Chondrocyte (in vitro differentiated cells): ENCODE results near the gene STYXL2. TPM values are rescaled to one million over a fixed set of nuclear protein-coding genes. Genes with fewer than 3 reads are reported as not detected.

Source experiments
- DNase-seq: peaks from one replicate; pipeline ENCODE4 v3.0.0; 2021; ENCODE audit warnings: mixed read lengths, low spot score
- H3K27ac Mint-ChIP-seq: one replicate; pipeline ENCODE4 v1.8.0; 2021; ENCODE audit warnings: mild to moderate bottlenecking, moderate library complexity, mixed read lengths; ENCODE audit not compliant: unreplicated experiment
- H3K27me3 Mint-ChIP-seq: 2 replicates; pipeline ENCODE4 v1.8.0; 2021; ENCODE audit warnings: low read depth, mixed read lengths
- H3K36me3 Mint-ChIP-seq: 2 replicates; pipeline ENCODE4 v1.8.0; 2021; ENCODE audit warnings: low read depth, mixed read lengths
- H3K4me1 Mint-ChIP-seq: 2 replicates; pipeline ENCODE4 v1.8.0; 2021; ENCODE audit warnings: low read depth, mild to moderate bottlenecking, mixed read lengths
- H3K4me3 Mint-ChIP-seq: one replicate; pipeline ENCODE4 v1.8.0; 2021; ENCODE audit warnings: mild to moderate bottlenecking, moderate library complexity, mixed read lengths; ENCODE audit not compliant: unreplicated experiment
- H3K9me3 Mint-ChIP-seq: 2 replicates; pipeline ENCODE4 v1.8.0; 2021; ENCODE audit warnings: low read depth, mixed read lengths
- CTCF ChIP-seq: fragments of 200-600 bp; sonication (generic); IDR thresholded peaks from 2 replicates; pipeline ENCODE4 v1.5.0; 2021; ENCODE audit warnings: antibody characterized with exemption, mild to moderate bottlenecking, moderate library complexity
- total RNA-seq: library from RNA; stranded (reverse); gene quantifications from 3 replicates; pipeline ENCODE4 v1.2.1, GENCODE V29; 2021

Gene STYXL2
- total RNA-seq, 1 donor from 2014 or later, result 10.5 TPM

GRCh38 chr1:167061073-167061464 lies 32.8 kb upstream of the STYXL2 start:
- Mint-ChIP-seq H3K36me3 (no peaks in the 10 kb centered on the region), H3K4me3 (no peak overlapping the region), H3K9me3 (no peaks in the 10 kb centered on the region), H3K27me3 (no peaks in the 10 kb centered on the region), H3K4me1 (peaks cover 12% of the 10 kb centered on the region), H3K27ac (no peak overlapping the region)
- no peak for DNase-seq
- no peak for TF ChIP-seq CTCF

DNA sequence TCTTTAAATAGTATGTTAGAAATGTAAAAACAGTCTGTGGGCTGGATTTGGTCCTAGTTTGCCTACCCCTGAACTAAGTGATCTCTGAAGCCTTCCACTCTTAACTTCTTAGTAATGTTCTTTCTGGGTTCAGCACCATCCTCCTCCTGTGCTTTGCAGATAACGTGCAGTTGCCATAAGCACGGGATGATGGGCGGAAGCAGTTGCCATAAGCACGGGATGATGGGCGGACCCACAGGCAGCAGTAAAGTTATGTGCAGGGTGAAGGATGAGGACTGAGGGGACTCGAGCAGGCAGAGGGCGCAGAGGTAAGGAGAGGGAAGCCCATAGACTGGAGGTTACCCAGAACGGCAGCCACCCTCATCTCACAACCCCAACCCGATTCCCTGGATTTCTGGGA lies 29.3 kb upstream of the STYXL2 start:
- no peak for TF ChIP-seq CTCF
- Mint-ChIP-seq H3K27ac (no peak overlapping the region), H3K4me1 (peaks cover 5% of the 10 kb centered on the region), H3K27me3 (no peaks in the 10 kb centered on the region), H3K36me3 (no peaks in the 10 kb centered on the region), H3K4me3 (no peak overlapping the region), H3K9me3 (no peaks in the 10 kb centered on the region)
- DNase-seq, result no peak

GRCh38 chr1:167065471-167065870 lies 28.4 kb upstream of the STYXL2 start:
- Mint-ChIP-seq H3K36me3 (no peaks in the 10 kb centered on the region), H3K27me3 (no peaks in the 10 kb centered on the region), H3K4me1 (peaks cover 5% of the 10 kb centered on the region), H3K4me3 (no peak overlapping the region), H3K9me3 (no peaks in the 10 kb centered on the region), H3K27ac (no peak overlapping the region)
- TF ChIP-seq CTCF, result no peak
- DNase-seq, result no peak

DNA sequence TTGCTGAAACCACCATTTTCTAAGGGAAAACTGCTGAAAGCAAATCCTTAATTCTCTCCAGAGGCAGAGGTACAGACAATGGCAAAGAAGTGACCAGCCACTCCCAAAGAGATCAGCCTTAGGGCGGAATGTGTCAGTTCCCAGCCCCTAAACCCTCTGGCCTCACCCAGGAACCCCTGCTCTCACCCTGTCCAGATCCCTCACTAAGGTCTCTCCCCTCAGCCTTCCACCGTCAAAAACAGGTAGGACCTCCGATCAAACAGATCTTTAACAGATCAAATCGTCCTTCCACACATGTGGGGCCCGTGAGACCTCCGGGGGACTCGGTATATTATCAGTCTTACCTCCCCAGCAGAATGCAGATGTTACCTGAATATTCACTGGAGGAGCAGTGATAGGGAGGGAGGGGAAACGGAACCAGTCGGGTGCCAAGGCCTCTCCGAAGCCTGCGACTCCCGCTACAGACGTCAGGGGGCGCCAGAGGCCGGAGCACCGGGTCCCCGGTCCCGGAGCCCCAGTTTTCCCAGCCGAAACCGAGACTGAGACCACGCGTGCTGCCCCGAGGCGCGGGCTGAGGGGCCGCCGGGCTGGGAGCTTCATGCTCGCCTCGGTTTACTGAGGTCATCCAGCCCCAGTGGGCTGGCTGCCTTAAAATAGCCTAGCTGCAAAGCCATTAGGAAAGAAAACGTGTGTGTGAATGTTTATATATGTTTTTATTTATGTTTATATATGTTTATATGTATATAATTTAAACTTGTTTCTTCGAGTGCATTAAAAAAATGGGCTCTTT lies 27.3 kb upstream of the STYXL2 start:
- H3K27me3 Mint-ChIP-seq, result no peaks in the 10 kb centered on the region
- no peak overlapping the region for H3K27ac Mint-ChIP-seq
- TF ChIP-seq CTCF, result peak; percentile 100
- no peaks in the 10 kb centered on the region for H3K36me3 Mint-ChIP-seq
- no peaks in the 10 kb centered on the region for H3K9me3 Mint-ChIP-seq
- H3K4me3 Mint-ChIP-seq, result peak overlapping the region; percentile 66
- no peak for DNase-seq
- peaks cover 5% of the 10 kb centered on the region for H3K4me1 Mint-ChIP-seq

GRCh38 chr1:167067904-167068303 lies 26.0 kb upstream of the STYXL2 start:
- no peak for TF ChIP-seq CTCF
- H3K36me3 Mint-ChIP-seq, result no peaks in the 10 kb centered on the region
- H3K4me3 Mint-ChIP-seq, result no peak overlapping the region
- peaks cover 5% of the 10 kb centered on the region for H3K4me1 Mint-ChIP-seq
- no peaks in the 10 kb centered on the region for H3K27me3 Mint-ChIP-seq
- no peak overlapping the region for H3K27ac Mint-ChIP-seq
- no peaks in the 10 kb centered on the region for H3K9me3 Mint-ChIP-seq
- no peak for DNase-seq
